Amygdala (tissue), 56 donors: ENCODE results near the gene CNTNAP1.

Experiments used
- DNase-seq, 56 donors: peaks; one replicate each; lab custom pipeline; 2025; lab: John Stamatoyannopoulos, UW

CNTNAP1 gene

DNA sequence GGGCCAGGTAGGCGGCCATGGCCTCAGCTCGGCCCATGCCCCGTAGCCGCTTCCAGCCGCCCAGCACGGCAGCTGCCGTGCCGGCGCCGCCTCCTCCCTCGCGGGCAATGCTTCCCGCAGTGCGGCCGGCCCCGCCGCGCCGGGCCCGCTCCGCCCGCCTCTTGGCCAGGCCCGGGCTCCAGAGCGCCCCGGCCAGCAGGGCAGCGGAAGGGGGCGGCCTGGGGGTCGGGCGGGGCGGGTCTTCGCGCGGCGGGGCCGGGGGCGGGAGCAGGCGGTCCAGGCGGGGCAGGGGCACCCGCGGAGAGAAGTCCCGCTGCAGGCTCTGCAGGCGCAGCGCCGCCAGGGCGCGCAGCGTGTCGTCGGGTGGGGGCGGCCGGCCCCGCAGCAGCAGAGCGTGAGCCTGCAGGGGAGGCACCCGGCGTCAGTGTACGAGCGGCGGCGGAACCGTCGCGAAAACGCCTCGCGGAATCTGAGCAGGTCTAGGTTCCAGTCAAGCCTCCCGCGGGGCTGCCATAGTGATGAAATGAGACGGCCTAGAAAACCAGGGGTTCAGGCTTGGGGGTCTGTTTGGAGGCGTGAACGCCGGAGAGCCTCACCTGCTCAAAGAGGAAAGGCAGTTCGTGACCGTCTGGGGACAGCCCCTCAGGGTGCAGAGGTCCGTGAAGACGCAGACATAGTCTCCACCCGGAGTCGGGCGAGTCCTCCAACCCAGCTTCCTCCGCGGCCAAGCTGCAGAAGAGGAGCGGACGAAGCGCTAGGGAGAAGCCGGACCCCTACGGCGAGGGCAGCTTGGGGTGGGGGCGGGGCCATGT is 12.1 kb upstream of the CNTNAP1 start:
- DNase-seq = no peak

DNA sequence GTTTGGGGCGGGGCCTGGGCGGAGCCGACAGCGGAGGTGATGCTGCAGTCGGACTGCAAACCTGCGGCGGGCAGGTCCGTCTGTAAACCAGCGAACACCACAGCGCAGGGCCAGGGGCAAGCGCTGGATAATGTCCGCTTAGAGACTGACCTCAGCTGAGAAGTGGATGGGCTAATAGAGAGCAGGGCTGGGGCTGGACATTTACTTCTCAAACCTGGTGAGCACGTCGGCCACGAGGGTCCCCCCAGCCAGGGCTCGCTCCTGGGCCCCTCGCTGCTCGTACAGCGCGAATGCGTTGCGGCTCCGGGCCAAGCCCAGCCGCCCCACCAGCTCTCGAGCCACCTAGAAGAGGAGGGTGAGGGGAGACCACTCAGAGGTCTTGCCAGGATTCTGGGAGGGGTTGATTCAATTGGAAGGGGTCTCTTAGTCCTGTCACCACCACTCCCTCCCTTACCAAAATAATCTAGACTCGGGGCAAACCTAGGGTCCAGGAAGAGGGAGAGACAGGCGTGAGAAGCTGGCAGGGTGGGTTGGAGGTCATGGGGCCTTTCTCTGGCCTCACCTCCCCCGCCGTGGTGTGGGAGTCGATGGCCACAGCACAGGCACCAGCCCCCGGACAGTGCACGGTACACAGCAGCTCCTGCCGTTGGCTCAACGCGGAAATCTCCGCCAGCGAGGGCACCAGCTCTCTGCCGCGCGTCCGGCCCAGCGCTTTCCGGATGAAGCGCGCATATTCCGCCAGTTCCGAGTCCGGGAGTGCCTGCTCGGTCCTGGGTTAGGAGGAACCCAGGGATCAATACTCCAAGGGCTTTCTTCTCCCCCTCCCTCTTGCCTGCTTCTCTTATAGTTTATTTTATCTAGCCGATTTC is 11.3 kb upstream of the CNTNAP1 start:
- DNase-seq = no peak

- no peak for DNase-seq
Measured at GRCh38 chr17:42672038-42672437, 10.3 kb upstream of the CNTNAP1 start.

DNA sequence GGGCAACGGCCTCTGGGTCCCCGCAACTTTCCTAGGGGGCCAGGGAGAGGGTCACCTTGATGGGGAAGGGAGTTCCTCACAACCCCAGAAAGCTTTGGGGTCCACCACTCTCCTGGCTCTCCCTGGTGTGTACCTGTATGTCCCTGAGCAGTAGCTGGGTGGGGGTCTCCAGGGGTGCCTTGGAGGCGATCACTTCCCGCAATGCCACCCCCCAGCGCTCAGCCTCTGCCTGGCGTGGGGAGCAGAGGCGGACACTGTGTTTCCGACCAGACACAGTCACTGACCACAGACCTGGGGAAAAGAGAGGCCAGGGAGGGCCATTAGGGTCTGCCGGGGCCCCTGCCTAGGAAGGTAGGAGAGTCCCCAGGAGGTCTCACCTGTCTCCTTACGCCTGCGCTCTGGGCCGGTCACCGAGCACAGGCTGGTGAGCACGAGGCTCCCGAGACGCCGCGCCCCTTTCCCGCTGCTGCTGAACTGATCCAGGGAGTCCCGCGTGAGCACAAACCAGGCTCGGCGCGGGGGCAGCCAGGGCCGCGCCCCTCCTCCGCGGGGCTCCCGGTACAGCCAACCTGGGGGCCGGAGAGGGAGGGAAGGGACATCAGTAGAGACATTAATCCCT is 9.0 kb upstream of the CNTNAP1 start:
- no peak for DNase-seq

DNA sequence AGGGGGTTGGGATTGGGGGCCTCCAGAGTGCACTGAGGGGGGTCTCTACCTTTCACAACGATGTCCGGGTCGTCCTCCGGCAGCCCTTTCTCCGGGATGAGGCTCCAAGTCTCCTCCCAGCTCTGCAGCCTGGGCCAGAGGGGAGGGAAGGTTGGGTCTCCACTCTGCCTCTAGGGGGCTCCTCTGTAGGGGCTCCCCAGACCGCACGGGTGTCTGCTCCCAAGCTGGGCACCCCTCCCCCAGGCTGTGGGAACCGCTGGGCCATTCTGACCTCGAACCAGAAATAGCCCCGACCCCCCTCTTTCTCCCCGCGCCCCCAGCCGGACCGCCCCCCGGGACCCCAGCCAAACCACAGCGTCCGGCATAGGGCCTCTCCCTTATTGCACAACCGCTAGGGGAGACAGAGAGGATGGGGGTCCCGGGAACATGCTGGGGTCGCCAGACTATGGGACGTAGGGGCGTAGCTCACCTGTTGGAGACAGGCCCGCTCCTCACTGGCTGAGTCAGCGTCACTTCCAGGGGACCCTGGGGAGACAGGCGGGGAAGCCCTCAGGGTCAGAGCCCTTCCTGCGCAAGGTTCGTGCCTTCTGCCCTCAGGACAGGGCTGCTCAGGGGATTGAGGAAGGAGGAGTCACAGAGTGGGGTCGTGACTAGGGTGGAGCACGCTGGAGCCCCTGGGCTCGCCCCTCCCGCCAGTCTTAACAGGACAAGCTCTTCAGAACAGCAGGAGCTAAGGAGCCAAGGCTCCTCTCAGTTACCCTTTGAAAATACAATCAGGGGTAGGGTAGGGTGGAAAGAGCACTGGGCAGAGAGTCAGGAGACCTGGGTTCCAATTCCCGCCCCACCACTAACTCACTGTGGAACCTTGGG is 8.2 kb upstream of the CNTNAP1 start:
- DNase-seq = peak in 7 of 56 donors; percentile 7 to 56 (median 19)

DNA sequence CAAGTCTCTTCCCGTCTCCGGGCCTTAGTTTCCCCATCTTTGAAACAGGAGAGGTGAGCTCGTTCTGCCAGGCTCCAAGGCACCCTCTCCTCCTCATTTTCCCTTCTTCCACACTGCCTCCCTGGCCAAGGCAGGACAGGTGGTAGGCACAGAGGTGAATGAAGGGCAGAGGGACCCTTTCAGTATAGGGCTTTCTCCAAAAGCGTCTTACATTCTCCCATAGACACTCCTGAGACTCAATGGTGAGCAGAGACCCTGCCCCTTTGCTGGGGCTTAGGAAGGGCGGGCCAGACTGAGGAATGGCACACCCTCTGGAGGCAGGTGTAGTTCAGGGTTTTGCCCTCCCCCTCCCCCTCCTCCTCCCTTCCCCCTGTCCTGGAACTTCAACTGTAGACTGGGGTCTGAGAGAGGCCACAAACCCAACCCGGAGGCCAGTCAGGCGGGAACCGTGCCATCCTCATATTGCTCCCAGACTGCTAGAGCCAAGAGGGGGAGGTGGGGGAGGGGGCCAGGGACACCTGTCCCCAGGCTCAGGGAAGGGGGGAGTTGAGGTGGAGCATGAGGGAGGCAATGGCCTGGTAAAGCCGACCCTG is 7.5 kb upstream of the CNTNAP1 start:
- DNase-seq = no peak

DNA sequence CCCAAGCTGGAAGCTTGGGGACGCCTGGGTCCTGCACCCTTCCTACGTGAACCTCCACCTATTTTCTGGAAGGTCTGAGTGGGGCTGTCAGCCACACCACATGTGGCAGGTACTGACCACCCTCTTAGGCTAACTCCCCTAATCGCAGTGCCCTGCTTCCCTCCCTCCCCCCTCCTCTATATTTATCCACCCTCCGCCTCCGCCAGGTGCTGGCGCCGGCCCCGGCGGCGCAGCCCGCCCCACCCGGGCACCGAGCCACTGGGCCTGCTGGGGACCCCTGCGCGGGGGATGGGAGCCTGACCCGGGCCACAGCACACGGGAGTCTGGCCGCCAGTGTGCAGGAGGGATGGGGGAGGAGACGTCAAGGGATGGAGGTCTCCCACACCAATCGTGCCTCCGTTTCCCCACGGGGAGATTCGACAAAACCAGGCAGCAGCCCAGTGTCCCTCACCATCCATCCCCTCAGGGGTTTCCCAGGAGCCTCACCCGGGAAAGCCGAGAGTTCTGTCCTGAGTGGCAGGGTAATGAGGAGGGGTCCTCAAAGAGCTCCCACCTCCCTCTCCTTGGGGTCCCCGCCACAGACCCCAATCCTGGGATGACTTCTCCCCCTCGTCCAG is 6.9 kb upstream of the CNTNAP1 start:
- DNase-seq = peak in 12 of 56 donors; percentile 12 to 58 (median 34)

- peak in 7 of 56 donors; percentile 12 to 54 (median 35) for DNase-seq
Measured at GRCh38 chr17:42675965-42676423, 6.3 kb upstream of the CNTNAP1 start.

DNA sequence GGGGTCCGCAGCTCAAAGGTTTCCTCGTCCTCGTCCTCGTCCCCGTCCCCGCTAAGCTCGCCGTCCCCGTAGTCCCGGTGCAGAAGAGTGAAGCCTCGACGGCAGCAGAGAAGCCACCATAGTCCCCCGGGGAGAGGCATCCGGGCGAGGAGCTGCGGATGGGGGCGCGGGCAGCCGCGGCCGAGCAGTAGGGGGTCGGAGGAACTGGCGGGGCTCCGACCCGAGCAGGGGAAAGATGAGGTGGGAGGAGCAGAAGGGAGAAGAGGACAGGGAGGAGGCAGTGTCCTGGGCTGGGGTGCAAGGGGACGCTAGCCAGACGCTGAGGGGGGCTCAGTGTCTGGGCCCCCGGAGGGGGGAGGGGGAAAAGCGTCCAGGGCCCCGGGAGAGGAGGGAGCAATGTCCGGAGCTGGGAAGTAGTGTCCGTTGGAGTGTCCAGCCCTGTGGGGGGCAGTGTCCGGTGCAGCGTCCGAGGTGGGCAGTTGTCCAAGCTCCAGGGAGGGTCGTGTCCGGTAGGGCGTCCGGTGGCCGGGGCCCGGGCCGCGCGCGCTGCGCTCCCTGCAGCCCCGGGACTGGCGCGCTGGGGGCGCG is 5.8 kb upstream of the CNTNAP1 start, which contains the start of gene PLEKHH3:
TSS of gene PLEKHH3 (minus strand) at position 571 of the 588 bp plus-strand sequence. CDS start at position 140, 431 bp downstream.
- peak in 2 of 56 donors; percentile 43 to 76 for DNase-seq

DNA sequence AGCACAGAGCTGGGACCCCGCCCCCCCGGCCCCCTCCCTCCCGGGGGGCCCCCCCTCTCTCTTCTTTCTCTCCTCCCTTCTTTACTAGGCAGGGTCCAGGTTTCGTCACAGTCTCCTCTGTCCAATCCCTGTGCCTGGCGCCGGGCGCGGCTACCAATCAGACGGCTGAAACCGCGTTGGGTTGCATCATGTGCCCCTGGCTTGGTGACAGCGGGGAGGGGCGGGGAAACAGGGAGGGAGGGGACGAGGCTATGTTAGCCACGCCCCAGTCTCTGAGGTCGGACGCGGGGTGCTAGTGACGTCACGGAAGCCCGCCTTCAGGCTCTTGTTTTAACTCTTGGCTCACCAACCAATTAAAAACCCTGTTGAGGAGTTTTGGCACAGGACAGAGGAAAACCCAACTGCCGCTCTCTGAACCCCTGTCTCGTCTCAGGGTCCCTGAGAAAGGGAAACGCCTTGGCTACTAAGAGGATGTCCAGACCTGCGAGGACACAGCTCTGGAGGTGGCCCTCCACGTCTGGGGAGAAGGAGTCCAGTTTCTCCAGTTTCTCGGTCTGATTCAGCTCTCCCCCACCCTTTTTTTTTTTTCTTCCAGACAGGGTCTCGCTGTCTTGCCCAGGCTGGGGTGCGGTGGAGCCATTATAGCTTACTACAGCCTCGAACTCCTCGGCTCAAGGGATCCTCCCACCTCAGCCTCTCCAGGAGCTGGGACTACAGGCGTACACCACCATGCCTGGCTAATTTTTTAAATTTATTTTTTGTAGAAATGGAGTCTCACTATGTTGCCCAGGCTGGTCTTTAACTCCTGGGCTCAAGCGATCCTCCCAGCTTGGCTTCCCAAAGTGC is 5.1 kb upstream of the CNTNAP1 start:
- DNase-seq = peak; percentile 91 to 100 (median 99)

GRCh38 chr17:42677921-42678781 is 4.2 kb upstream of the CNTNAP1 start:
- peak in 54 of 56 donors; percentile 23 to 92 (median 80) for DNase-seq

DNA sequence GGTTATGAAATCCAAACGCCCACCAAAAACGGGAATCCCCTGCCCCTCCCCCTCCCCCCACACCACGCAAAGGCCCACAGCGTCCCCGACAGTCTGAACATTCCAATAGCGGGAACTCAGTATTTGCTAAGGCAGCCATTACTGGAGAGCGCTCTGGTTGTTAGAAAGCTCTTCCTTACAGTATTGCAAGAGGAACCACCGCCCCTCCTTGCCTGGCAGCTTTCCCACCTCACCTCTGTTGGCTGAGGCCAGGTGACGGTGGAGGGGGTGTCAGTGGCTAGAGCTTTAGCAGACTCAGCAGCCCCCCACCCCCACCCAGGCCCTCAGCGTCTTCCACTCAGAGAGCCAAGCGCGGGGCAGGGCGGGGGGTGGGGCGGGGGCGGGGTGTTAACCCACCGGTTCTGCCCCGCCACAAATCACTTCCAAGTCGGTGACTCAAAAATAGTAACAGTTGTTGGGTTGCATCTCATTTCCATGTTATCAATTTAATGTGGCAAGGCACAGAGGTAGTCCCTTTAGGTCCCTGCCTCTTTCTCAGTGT is 3.3 kb upstream of the CNTNAP1 start:
- DNase-seq = peak in 12 of 56 donors; percentile 15 to 48 (median 31)

DNA sequence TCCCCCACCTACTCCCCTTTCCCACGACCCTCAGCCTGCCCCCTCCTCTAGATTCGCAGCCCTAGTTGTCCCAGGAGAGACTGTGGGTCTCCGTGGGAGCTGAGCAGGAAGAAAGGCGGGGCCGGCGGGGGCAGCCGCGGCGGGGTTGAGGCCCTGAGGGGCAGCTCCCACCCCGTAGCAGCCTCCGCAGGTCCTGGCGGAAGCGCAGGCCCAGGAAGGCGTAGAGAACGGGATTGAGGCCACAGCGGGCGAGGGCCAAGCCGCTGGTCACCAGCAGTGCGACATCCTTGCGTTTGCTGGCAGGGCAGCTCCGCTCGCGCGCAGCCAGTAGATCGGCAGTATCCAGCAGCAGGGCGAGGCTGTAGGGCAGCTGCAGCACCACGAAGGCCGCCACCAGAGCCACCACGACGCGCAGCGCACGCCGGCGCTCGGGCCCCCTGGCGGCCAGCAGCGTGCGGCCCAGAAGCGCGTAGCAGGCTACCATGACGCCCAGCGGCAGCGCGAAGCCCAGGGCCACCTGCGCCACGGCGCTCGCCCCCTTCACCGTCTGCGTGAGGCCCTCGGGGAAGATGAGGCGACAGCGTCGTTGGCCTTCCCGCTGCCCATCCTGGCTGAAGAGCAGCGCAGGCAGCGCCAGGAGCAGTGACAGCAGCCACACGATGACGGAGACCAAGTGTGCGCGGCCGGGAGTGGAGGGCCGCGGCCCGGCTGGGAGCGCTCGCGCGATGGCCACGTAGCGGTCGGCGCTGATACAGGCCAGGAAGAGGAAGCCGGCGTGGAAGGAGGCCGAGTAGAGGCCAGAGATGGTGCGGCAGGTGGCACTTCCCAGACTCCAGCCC is 2.6 kb upstream of the CNTNAP1 start:
- DNase-seq = peak in 49 of 56 donors; percentile 15 to 77 (median 48)

GRCh38 chr17:42680331-42680808 is 2.0 kb upstream of the CNTNAP1 start:
- DNase-seq = no peak
